ENCODE results near the gene KLF6. TPM values are rescaled to one million over a fixed set of nuclear protein-coding genes. Genes with fewer than 3 reads are reported as not detected.

The KLF6 gene
- total and polyA plus RNA-seq, 2 experiments from 2014 or later, result 19.6 to 35.4 TPM

DNA sequence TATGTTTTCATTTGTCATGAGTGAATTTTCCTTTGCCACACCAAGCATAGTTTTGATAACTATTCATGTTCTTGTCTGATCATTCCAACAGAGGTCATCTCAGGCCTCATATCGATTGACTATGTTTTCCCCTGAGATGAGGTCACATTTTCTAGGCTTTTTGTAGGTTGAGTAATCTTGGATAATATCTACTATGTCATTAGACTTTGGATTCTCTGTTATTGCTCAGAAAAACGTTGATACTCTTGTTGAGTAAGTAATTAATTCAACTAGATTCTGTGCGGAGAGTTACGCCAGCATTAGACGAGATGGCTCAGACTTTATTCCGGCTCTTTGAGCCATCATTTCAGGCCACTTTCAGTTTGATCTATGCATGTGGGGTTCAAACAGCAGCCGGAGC, 57.7 kb downstream of the KLF6 start:
- no peaks in the 10 kb centered on the region for H3K36me3 ChIP-seq (ENCODE audit: insufficient read depth)
- Mint-ChIP-seq H3K36me3 (ENCODE audit: low read depth) (peaks cover 2% of the 10 kb centered on the region; the same call in 2 of the 3 replicates), H3K27me3 (ENCODE audit: insufficient read depth, low read depth, poor library complexity) (no peaks in the 10 kb centered on the region), H3K4me1 (peaks cover 3% of the 10 kb centered on the region; the same call in 1 of the 3 replicates), H3K9me3 (peaks cover 12% of the 10 kb centered on the region), H3K4me3 (no peak overlapping the region), H3K27ac (no peak overlapping the region)
- H3K9me2 ChIP-seq (ENCODE audit: insufficient read depth), result peaks cover 5% of the 10 kb centered on the region; the same call in 1 of the 2 replicates
- DNase-seq (ENCODE audit: low spot score) (no peak), ATAC-seq (no peak)
- H3K27ac ChIP-seq (ENCODE audit: low read depth), result no peak overlapping the region
- H2AFZ ChIP-seq, result no peak overlapping the region
- H3F3A ChIP-seq (replicated peaks; ENCODE audit: low read depth), result no peaks in the 10 kb centered on the region
- H3K4me1 ChIP-seq (ENCODE audit: insufficient read depth), result peaks cover 5% of the 10 kb centered on the region; the same call in 1 of the 2 replicates
- no peak overlapping the region for H3K4me2 ChIP-seq
- TF ChIP-seq CTCF (conservative IDR thresholded peaks at IDR 0.05; ENCODE audit: low read depth in 2 of 2) (no peak), JUNB (IDR thresholded peaks at IDR 0.05; ENCODE audit: unreplicated experiment) (no peak), EZH2 (IDR thresholded peaks at IDR 0.05; ENCODE audit: low read depth, unreplicated experiment) (no peak), ZNF462 (CRISPR knock-in tag; IDR thresholded peaks at IDR 0.05) (no peak)
- H4K20me1 ChIP-seq (replicated peaks; ENCODE audit: insufficient read depth), result no peaks in the 10 kb centered on the region
- H3K27me3 ChIP-seq (ENCODE audit: insufficient read depth), result no peaks in the 10 kb centered on the region
- H3K4me3 ChIP-seq, result no peak overlapping the region
- no peaks in the 10 kb centered on the region for H3K79me2 ChIP-seq (replicated peaks; ENCODE audit: insufficient read depth)
